Caki2 (cell line): ENCODE measurements around the gene RUSC1. TPM values are rescaled to one million over a fixed set of nuclear protein-coding genes. Genes with fewer than 3 reads are reported as not detected.

Experiments
- DNase-seq: peaks from one replicate; pipeline ENCODE4 v3.0.0-alpha.2; 2015; ENCODE audit warnings: low read depth
- in situ Hi-C: cut with HindIII; loops from 2 replicates; pipeline ENCODE4 v1.10.0; 2016; ENCODE audit warnings: low sequenced_read_pairs, low pct_unique_long_range_greater_than_20kb, mixed read lengths
- total RNA-seq: library from RNA; depleted of rRNA; stranded (reverse); fragments of >200 nt; shearing (Covaris generic); gene quantifications from 2 replicates; pipeline ENCODE4 v1.2.3, GENCODE V29; 2014; ENCODE audit warnings: low replicate concordance; rRNA removed

RUSC1 gene
- total RNA-seq, 1 experiment from 2014 or later: 24.3 TPM

DNA sequence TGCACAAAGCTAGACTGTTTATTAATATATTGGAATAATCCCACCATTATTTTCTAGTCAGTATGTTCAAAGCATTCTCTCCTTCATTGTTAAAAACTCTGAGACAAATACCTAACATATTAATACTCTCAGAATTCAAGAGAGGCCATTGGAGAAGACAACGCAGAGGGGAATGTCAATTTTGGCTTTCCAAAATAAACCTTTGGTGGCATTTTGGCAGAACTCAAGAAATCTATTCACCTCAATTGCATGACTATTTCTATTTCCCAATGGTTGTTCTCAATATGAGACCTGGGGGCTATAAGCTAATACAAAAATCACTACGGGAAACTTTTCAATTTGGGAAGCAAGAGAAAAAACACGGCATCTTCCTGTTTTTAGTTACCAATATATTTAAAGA, 58.5 kb downstream of the RUSC1 start:
- DNase-seq: no peak
- in situ Hi-C loops: no loop called here

- in situ Hi-C loops: no loop called here
- DNase-seq: peak; percentile 47
These were observed 59.0 kb downstream of the RUSC1 start for GRCh38 chr1:155379631-155380090.

Other genes with a start within 250 kb of the RUSC1 start
- 9.1 and 10.0 TPM in 2 replicates for gene EFNA3, start 242.1 kb upstream of the RUSC1 start, total RNA-seq
- 2.5 and 19.2 TPM in 2 replicates for gene EFNA1, start 193.0 kb upstream of the RUSC1 start, total RNA-seq
- gene SLC50A1, start 185.0 kb upstream of the RUSC1 start, total RNA-seq: 46.9 and 54.7 TPM in 2 replicates
- gene DPM3, start 180.4 kb upstream of the RUSC1 start, total RNA-seq: 171 and 198 TPM in 2 replicates
- gene KRTCAP2, start 147.6 kb upstream of the RUSC1 start, total RNA-seq: 271 and 341 TPM in 2 replicates
- gene TRIM46, start 147.0 kb upstream of the RUSC1 start, total RNA-seq: not detected in 2 replicates
- gene THBS3, start 113.0 kb upstream of the RUSC1 start, total RNA-seq: 20.5 and 28.3 TPM in 2 replicates
- gene MTX1, start 112.2 kb upstream of the RUSC1 start, total RNA-seq: 152 and 172 TPM in 2 replicates
- 4.3 and 7.1 TPM in 2 replicates for gene ENTREP3, start 65.4 kb upstream of the RUSC1 start, total RNA-seq
- 52.5 and 77.8 TPM in 2 replicates for gene SCAMP3, start 58.5 kb upstream of the RUSC1 start, total RNA-seq
- gene CLK2, start 47.4 kb upstream of the RUSC1 start, total RNA-seq: 30.8 and 32.8 TPM in 2 replicates
- 0.06 and 0.84 TPM in 2 replicates for gene HCN3, start 43.4 kb upstream of the RUSC1 start, total RNA-seq
- gene PKLR, start 19.5 kb upstream of the RUSC1 start, total RNA-seq: not detected in 2 replicates
- gene FDPS, start 12.0 kb upstream of the RUSC1 start, total RNA-seq: 239 and 330 TPM in 2 replicates
- 9.7 and 21.2 TPM in 2 replicates for gene ASH1L, start 241.9 kb downstream of the RUSC1 start, total RNA-seq